Stimulated activated CD8-positive, alpha-beta memory T cell treated with anti-CD3 and anti-CD28 coated beads, Interleukin-4, amount 100 ng/mL, for 1 hour (primary cell): ENCODE measurements around the gene PAWR.

Experiments
- DNase-seq, 2 donors: peaks; one replicate each; pipeline ENCODE4 v3.0.0-alpha.2; 2020; ENCODE audit warnings: low read depth in 2 of 2, low spot score in 1 of 2

PAWR gene, protein sequence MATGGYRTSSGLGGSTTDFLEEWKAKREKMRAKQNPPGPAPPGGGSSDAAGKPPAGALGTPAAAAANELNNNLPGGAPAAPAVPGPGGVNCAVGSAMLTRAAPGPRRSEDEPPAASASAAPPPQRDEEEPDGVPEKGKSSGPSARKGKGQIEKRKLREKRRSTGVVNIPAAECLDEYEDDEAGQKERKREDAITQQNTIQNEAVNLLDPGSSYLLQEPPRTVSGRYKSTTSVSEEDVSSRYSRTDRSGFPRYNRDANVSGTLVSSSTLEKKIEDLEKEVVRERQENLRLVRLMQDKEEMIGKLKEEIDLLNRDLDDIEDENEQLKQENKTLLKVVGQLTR

DNA sequence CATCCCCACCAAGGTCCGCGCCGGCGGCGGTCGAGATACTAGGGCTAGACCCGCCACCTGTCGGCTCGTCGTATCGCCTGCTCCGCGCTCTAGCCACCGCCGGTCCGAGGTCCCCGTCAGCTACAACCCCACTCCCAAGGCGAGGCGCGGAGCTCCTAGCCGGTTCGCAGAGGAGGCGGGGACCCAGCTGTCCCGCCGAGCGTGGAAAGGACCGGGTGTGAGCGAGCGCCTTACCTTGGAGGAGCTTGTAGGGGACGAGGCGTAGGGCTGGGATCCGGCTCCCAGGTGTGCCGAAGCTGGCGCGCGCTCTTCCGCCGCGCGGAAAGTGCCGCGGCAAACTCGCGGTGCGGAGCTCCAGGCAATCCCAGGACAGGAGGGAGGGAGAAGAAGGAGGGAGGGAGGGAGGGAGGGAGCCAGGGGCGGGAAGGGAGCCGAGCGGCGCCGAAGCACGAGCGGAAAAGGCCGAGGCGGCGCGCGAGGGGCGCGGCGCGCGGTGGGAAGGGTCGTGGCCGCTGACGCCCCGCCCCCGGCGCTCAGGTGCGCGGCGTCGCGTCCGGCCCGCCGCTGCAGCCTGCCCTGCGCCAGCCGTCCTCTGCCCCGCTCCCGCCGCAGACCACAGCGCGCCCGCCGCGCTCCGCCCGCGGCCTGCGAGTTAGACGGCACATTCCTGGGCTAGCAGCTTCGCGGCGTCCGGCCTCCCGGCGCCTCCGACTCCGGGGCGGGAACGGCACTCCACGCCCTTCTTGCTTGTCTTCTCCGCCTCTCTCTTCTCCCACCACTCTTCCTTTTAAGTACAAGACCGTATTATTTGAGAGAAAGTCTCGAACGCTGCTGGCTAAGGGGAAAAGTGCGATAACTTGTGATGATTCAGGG lies at the start of gene PAWR:
Gene PAWR (minus strand): TSS at position 327 of the 873 bp plus-strand sequence. CDS start 720 bp downstream, outside the sequence.
- DNase-seq: no peak

- DNase-seq: no peak
Measured at GRCh38 chr12:79737875-79738718, 47.3 kb upstream of the PAWR start.

DNA sequence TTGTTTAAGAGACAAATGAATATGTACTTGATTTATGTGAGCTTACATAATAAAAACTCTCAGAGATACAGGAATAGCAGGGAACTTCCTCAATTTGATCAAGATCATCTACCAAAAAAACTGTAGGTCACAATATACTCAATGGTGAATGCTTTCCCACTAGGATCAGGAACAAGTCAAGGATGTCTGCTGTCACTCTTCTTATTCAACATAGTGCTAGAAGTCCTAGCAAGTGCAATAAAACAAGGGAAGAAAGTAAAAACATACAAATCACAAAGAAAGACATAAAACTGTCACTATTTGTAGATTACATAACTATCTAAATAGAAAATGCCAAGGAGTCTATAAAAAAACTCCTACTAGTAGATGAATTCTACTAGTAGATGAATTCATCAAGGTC lies 41.9 kb upstream of the PAWR start:
- DNase-seq: no peak

- DNase-seq: no peak
Measured at GRCh38 chr12:79725987-79726386, 35.2 kb upstream of the PAWR start.

GRCh38 chr12:79717006-79717405 lies 26.2 kb upstream of the PAWR start:
- DNase-seq: no peak

- DNase-seq: no peak
Measured at GRCh38 chr12:79715308-79715707, 24.5 kb upstream of the PAWR start.

DNA sequence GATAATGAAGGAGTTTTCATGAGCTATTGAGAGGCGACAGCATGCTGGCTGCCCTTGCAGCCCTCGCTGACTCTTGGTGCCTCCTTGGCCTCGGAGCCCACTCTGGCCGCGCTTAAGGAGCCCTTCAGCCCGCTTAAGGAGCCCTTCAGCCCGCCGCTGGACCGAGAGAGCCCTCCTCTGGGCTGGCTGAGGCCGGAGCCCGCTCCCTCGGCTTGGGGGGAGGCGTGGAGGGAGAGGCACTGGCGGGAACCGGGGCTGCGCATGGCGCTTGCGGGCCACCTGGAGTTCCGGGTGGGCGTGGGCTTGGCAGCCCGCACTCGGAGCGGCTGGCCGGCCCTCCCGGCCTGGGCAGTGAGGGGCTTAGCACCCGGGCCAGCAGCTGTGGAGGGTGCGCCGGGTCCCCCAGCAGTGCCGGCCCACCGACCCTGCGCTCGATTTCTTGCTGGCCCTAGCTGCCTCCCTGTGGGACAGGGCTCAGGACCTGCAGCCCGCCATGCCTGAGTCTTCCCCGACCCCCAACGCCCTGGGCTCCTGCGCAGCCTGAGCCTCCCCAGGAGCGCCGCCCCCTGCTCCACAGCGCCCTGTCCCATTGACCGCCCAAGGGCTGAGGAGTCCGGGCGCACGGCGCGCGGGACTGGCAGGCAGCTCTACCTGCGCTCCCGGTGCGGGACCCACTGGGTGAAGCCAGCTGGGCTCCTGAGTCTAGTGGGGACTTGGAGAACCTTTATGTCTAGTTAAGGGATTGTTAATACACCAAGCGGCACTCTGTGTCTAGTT lies 20.1 kb upstream of the PAWR start:
- no peak for DNase-seq

DNA sequence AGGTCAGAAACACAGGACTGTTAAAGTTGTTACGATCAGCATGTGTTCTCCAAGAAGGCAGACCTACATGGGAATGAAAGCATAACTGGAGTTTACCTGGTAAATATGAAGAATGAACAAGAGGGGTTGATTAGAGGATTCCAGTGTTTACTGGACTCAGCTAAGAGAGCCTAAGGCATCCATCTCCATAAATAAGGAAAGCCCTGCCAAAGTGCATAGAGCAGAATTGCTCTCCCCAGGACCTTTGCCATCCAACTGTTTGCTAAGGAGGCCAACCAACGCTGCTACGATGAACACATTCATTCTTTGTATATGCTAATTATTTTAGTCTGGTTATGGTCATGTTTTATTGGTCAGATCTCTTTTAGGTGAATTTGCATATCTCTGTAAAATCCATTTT lies 17.1 kb upstream of the PAWR start:
- DNase-seq: no peak

GRCh38 chr12:79706676-79707075 lies 15.9 kb upstream of the PAWR start:
- no peak for DNase-seq

DNA sequence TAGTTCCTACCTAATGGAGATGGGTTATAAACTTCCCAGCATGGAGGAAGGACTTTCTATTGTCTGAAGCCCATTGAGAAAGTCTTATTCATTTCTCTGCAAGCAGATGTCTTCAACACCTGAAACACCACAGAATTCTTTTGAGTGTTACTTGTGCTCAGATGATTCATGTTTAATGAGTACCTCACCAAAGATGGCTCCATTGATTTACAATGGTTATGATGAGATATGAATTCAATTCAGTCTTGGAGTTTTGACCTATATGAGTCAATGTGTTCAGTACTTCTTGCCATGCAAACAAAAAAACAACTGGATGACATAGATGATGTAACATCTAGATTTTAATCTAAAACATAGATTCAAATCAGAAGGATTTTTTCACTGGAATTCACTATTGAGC lies 15.4 kb upstream of the PAWR start:
- no peak for DNase-seq

GRCh38 chr12:79698966-79699365 lies 8.2 kb upstream of the PAWR start:
- no peak for DNase-seq

DNA sequence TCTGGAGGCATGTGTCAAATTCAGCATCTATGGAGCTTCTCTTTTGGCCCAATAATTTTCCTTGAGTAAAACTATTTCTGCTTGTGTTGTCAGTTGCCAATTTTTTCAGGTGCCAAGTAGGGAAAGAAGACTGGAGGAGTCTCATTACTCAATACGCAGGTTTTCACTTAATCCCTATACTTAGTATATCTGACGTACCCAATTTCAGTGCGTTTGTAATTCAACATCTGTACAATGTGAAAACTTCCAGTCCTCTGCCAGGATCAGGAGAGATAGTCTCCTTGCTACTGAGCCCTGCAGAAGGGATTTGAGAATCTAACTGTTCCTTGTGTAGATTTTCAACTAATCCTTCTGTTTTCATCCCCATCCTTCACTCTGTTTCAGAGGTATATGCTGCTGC lies 5.7 kb upstream of the PAWR start:
- DNase-seq: no peak

DNA sequence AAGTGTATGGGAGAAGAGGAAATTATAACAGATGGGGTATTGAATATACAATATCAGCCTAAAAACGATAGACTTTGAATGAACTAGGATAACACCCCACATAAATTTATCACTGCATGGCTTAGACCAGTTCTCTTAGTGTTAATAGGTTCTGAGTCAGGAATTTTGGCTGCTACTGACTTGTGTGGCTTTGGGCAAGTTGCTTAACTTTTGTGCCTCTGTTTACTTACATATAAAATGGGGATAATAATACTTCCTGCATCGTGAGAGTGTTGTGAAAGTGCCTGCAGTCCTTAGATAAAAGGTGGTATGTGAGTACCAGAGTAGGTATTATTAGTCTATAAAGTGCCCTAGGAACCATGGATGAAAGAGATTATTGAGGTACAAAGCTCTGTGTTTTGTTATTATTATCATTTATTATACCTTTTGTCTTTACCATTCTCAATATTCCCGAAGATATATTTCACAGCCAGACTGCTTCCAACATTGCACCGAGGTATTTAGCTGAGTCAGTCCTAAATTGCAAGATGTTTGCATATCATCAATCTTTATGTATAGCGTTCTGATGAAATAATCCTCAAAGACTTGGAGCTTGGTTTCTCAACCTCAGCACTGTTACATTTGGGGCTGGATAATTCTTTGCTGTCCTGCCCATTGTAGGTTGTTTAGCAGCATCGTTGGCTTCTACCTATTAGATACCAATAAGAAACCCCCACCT lies 2.3 kb upstream of the PAWR start:
- no peak for DNase-seq

DNA sequence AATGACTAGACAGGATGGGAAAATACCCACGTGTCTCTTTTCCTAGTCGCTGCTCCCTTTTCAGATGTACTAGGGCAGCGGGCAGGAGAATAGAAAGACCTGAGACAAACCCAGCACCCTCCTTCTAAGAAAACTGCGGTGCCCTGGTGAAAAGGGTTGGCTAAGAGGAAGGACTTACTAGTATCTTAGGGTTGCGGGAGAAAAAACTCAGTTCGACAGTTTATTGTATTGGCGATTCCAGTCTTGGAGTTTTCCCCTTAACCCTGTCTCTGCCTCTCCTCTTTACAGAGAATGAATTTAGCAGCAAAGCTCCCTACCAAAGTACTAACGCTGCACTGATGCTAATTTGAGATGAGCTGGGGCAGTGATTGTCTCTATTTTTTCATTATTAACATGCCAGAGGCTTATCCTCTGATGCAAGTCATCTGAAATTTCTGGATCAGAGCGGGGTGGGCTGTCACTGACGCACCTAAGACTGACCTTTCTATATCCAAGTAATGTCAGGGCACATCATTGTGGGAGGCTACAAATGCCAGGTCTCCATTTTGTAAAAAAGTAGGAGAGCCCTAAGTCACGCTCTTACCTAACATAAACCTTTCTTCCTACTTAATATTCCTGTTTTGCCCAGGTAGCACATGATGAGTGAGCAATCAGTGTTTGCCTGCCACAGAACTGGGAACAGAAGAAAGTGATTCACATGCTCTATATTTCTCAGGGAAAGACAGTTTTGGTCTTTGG lies 916 bp upstream of the PAWR start:
- no peak for DNase-seq

GRCh38 chr12:79690142-79690637 lies 574 bp downstream of the PAWR start:
- no peak for DNase-seq

- DNase-seq: no peak
Measured at GRCh38 chr12:79689477-79690141, 1.2 kb downstream of the PAWR start.

DNA sequence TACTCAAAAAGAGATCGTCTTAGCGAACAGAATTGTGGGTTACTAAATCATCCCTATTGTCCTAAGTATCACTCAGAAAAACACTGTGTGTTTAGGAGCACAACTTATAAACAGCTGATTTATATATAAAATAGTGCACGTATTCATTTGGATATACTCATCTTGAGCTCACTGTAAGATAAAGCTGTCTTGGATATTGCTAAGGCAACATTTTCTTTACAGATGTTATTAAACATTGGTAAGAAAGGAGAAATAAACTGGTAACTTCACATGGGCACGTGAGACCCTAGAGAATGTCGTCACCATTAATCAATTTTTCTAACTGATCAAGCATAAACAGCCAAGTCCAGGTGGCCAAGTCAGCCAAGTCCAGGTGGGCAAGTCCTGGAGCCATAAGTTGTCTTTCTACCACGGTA lies 1.7 kb downstream of the PAWR start:
- DNase-seq: no peak

DNA sequence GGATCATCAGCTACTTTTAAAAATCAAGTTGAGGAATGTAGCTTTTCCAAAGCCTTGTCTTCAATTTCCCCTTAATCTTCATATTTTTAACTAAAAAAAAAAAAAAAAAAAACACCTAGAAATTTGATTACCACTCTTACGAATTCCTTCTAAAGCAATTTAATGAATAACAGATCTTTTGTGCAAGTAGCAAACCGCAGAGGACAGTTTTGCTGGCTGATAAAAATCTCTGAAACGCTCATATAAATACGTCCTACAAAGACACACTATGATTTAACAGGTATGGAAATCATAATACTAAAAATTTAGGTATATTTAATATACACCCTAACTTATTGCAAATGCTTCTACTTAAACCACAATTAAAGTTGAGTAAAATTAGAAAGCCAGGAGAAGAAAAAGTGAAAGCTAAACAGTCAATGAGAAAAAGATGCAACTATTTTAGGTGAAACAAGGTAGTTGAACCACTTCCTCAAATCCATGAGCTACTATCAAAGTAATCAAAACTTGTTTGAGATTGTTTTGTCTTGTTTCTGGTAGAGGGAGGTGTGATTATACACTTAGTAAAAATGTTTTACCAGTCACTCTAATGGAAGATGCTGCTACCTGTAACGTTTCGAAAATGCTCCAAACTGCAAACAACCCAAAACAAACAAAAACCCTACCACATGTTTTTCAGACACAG lies 2.2 kb downstream of the PAWR start:
- DNase-seq: no peak
